ENCODE measurements around the gene FCGR3A. TPM values are rescaled to one million over a fixed set of nuclear protein-coding genes. Genes with fewer than 3 reads are reported as not detected.
A peak's percentile ranks its signal among the peaks of the same experiment; 100 is the strongest.
"Not testable (repeated sequence)": the region's sequence is repeated elsewhere in the genome, so short reads cannot be mapped to it uniquely, and the experiment has no call there.

The FCGR3A gene
- polyA plus RNA-seq, 1 donor (not counting 4 experiments of a cell fraction or from before 2014, with no cell fraction given) = not detected

DNA sequence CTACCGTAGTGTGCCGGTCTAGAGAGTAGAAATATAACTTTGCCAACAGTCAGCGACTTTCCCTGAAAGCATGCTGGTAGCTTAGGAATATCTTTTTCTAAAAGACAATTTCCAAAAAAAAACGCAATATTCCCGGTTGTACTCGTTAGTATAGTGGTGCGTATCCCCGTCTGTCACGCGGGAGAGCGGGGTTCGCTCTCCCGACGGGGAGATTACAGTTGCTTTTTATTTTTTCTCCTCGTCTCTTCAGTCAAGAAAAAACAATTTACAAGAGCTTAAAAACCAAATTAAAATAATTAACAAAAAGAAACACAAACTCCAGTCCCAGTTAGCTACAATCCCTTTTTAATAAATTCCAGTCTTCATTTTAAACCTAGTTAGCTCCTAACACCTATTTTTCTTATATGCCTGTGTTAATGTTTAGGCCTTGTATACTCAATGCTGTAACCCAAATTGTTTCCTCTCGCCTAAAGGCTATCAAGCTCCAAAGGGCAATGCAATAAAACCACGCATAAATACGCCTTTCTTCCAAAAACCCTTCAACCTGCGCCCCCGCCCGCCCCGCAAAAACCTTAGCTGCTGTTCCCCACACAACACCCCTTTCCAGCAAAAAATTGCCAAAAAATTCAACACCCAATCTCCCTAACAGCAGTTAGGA, 17.5 kb downstream of the FCGR3A start:
- no peak overlapping the region for H3K4me3 ChIP-seq (ENCODE audit: control insufficient read depth in 2 of 3, extremely low read depth in 1 of 3, insufficient read depth in 2 of 3, low read depth in 1 of 3, low read length in 3 of 3)
- TF ChIP-seq, protein P1, sequence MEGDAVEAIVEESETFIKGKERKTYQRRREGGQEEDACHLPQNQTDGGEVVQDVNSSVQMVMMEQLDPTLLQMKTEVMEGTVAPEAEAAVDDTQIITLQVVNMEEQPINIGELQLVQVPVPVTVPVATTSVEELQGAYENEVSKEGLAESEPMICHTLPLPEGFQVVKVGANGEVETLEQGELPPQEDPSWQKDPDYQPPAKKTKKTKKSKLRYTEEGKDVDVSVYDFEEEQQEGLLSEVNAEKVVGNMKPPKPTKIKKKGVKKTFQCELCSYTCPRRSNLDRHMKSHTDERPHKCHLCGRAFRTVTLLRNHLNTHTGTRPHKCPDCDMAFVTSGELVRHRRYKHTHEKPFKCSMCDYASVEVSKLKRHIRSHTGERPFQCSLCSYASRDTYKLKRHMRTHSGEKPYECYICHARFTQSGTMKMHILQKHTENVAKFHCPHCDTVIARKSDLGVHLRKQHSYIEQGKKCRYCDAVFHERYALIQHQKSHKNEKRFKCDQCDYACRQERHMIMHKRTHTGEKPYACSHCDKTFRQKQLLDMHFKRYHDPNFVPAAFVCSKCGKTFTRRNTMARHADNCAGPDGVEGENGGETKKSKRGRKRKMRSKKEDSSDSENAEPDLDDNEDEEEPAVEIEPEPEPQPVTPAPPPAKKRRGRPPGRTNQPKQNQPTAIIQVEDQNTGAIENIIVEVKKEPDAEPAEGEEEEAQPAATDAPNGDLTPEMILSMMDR (optimal IDR thresholded peaks at IDR 0.05 in 1 of 3, IDR thresholded peaks at IDR 0.05 in 1 of 3, conservative IDR thresholded peaks at IDR 0.05 in 1 of 3; ENCODE audit: extremely low read depth in 1 of 3, insufficient read depth in 2 of 3, low read length in 3 of 3) = no peak
- TF ChIP-seq EZH2 (IDR thresholded peaks at IDR 0.05; ENCODE audit: low read length) = no peak
- dilution Hi-C loops (cut with MboI; ENCODE audit: extremely low pct_ligation_motif_present, low sequenced_read_pairs) = no loop called here
- no peaks in the 10 kb centered on the region for H3K4me1 ChIP-seq (ENCODE audit: control insufficient read depth, extremely low read depth, insufficient read depth, low read length)
- no peaks in the 10 kb centered on the region for H3K79me2 ChIP-seq (ENCODE audit: control insufficient read depth, insufficient read depth, low read length)
- H3K9ac ChIP-seq (ENCODE audit: control insufficient read depth, extremely low read depth, insufficient read depth, low read length) = no peak overlapping the region
- DNase-seq (ENCODE audit: low read depth, low spot score) (no peak), FAIRE-seq (no peak)
- H2AFZ ChIP-seq (ENCODE audit: control insufficient read depth, low read length) = no peak overlapping the region
- no peak overlapping the region for H3K4me2 ChIP-seq (ENCODE audit: control insufficient read depth, extremely low read depth, insufficient read depth, low read depth, low read length)
- no peaks in the 10 kb centered on the region for H3K9me1 ChIP-seq (ENCODE audit: control insufficient read depth, extremely low read depth, insufficient read depth, low read length)
- no peaks in the 10 kb centered on the region for H3K27me3 ChIP-seq (ENCODE audit: control insufficient read depth, extremely low read depth, insufficient read depth, low read length)
- no peak overlapping the region for H3K27ac ChIP-seq (ENCODE audit: control insufficient read depth, insufficient read depth, low read length)
- no peaks in the 10 kb centered on the region for H3K9me3 ChIP-seq (ENCODE audit: control insufficient read depth, low read depth, low read length)
- no peaks in the 10 kb centered on the region for H4K20me1 ChIP-seq (ENCODE audit: control insufficient read depth, extremely low read depth, insufficient read depth, low read length)
- H3K36me3 ChIP-seq (ENCODE audit: control insufficient read depth in 2 of 2, extremely low read depth in 1 of 2, insufficient read depth in 2 of 2, low read length in 2 of 2) = no peaks in the 10 kb centered on the region

- Histone ChIP-seq H3K4me3 (ENCODE audit: control insufficient read depth in 2 of 3, extremely low read depth in 1 of 3, insufficient read depth in 2 of 3, low read depth in 1 of 3, low read length in 3 of 3) (peak overlapping the region; percentile 48 to 72 (median 70)), H3K4me2 (ENCODE audit: control insufficient read depth, extremely low read depth, insufficient read depth, low read depth, low read length) (peak overlapping the region; percentile 90), H3K27ac (ENCODE audit: control insufficient read depth, insufficient read depth, low read length) (peak overlapping the region; percentile 69), H2AFZ (ENCODE audit: control insufficient read depth, low read length) (peak overlapping the region; percentile 75), H3K9ac (ENCODE audit: control insufficient read depth, extremely low read depth, insufficient read depth, low read length) (peak overlapping the region; percentile 72)
- H4K20me1 ChIP-seq (ENCODE audit: control insufficient read depth, extremely low read depth, insufficient read depth, low read length); H3K36me3 ChIP-seq (ENCODE audit: control insufficient read depth in 2 of 2, extremely low read depth in 1 of 2, insufficient read depth in 2 of 2, low read length in 2 of 2); H3K9me3 ChIP-seq (ENCODE audit: control insufficient read depth, low read depth, low read length); H3K9me1 ChIP-seq (ENCODE audit: control insufficient read depth, extremely low read depth, insufficient read depth, low read length); H3K27me3 ChIP-seq (ENCODE audit: control insufficient read depth, extremely low read depth, insufficient read depth, low read length); dilution Hi-C loops (cut with MboI; ENCODE audit: extremely low pct_ligation_motif_present, low sequenced_read_pairs); H3K4me1 ChIP-seq (ENCODE audit: control insufficient read depth, extremely low read depth, insufficient read depth, low read length); H3K79me2 ChIP-seq (ENCODE audit: control insufficient read depth, insufficient read depth, low read length): not testable (repeated sequence)
- peak; percentile 84 for FAIRE-seq
- DNase-seq (ENCODE audit: low read depth, low spot score) = peak; percentile 74
Observed at GRCh38 chr1:161530671-161531641, 18.7 kb downstream of the FCGR3A start.

GRCh38 chr1:161530158-161530557, 19.5 kb downstream of the FCGR3A start:
- Histone ChIP-seq H3K4me3 (ENCODE audit: control insufficient read depth in 2 of 3, extremely low read depth in 1 of 3, insufficient read depth in 2 of 3, low read depth in 1 of 3, low read length in 3 of 3) (peak overlapping the region; percentile 48 to 72 (median 70)), H3K4me2 (ENCODE audit: control insufficient read depth, extremely low read depth, insufficient read depth, low read depth, low read length) (peak overlapping the region; percentile 63), H3K9ac (ENCODE audit: control insufficient read depth, extremely low read depth, insufficient read depth, low read length) (peak overlapping the region; percentile 72), H3K27ac (ENCODE audit: control insufficient read depth, insufficient read depth, low read length) (peak overlapping the region; percentile 56)
- H3K4me1 ChIP-seq (ENCODE audit: control insufficient read depth, extremely low read depth, insufficient read depth, low read length); H3K9me3 ChIP-seq (ENCODE audit: control insufficient read depth, low read depth, low read length); H4K20me1 ChIP-seq (ENCODE audit: control insufficient read depth, extremely low read depth, insufficient read depth, low read length); H3K27me3 ChIP-seq (ENCODE audit: control insufficient read depth, extremely low read depth, insufficient read depth, low read length); H2AFZ ChIP-seq (ENCODE audit: control insufficient read depth, low read length); dilution Hi-C loops (cut with MboI; ENCODE audit: extremely low pct_ligation_motif_present, low sequenced_read_pairs); H3K9me1 ChIP-seq (ENCODE audit: control insufficient read depth, extremely low read depth, insufficient read depth, low read length); H3K36me3 ChIP-seq (ENCODE audit: control insufficient read depth in 2 of 2, extremely low read depth in 1 of 2, insufficient read depth in 2 of 2, low read length in 2 of 2); FAIRE-seq; H3K79me2 ChIP-seq (ENCODE audit: control insufficient read depth, insufficient read depth, low read length): not testable (repeated sequence)
- DNase-seq (ENCODE audit: low read depth, low spot score) = peak; percentile 33

- H3K27me3 ChIP-seq (ENCODE audit: control insufficient read depth, extremely low read depth, insufficient read depth, low read length); H3K9me3 ChIP-seq (ENCODE audit: control insufficient read depth, low read depth, low read length); H3K79me2 ChIP-seq (ENCODE audit: control insufficient read depth, insufficient read depth, low read length); DNase-seq (ENCODE audit: low read depth, low spot score); H3K4me1 ChIP-seq (ENCODE audit: control insufficient read depth, extremely low read depth, insufficient read depth, low read length); H3K9me1 ChIP-seq (ENCODE audit: control insufficient read depth, extremely low read depth, insufficient read depth, low read length); H3K27ac ChIP-seq (ENCODE audit: control insufficient read depth, insufficient read depth, low read length); H3K36me3 ChIP-seq (ENCODE audit: control insufficient read depth in 2 of 2, extremely low read depth in 1 of 2, insufficient read depth in 2 of 2, low read length in 2 of 2); dilution Hi-C loops (cut with MboI; ENCODE audit: extremely low pct_ligation_motif_present, low sequenced_read_pairs); FAIRE-seq; H4K20me1 ChIP-seq (ENCODE audit: control insufficient read depth, extremely low read depth, insufficient read depth, low read length); H2AFZ ChIP-seq (ENCODE audit: control insufficient read depth, low read length): not testable (repeated sequence)
- Histone ChIP-seq H3K4me3 (ENCODE audit: control insufficient read depth in 2 of 3, extremely low read depth in 1 of 3, insufficient read depth in 2 of 3, low read depth in 1 of 3, low read length in 3 of 3) (peak overlapping the region; percentile 1 to 70 (median 12)), H3K9ac (ENCODE audit: control insufficient read depth, extremely low read depth, insufficient read depth, low read length) (peak overlapping the region; percentile 6), H3K4me2 (ENCODE audit: control insufficient read depth, extremely low read depth, insufficient read depth, low read depth, low read length) (peak overlapping the region; percentile 63)
Observed at GRCh38 chr1:161529463-161530104, 20.0 kb downstream of the FCGR3A start.

Measured in keratinocyte (primary cell).